Large intestine (tissue), 3 donors: ENCODE data around the gene VPS26A. TPM values are rescaled to one million over a fixed set of nuclear protein-coding genes. Genes with fewer than 3 reads are reported as not detected.
A peak's percentile ranks its signal among the peaks of the same experiment; 100 is the strongest.

ENCODE experiments used
- DNase-seq, 2 donors: peaks; one replicate each; pipeline versions ENCODE4 v3.0.0 to v3.0.0-alpha.2; 2013
- H3K27ac ChIP-seq: one replicate; pipeline ENCODE4 v1.5.1; 2013; ENCODE audit warnings: low read length
- H3K27me3 ChIP-seq: 2 replicates; pipeline ENCODE4 v1.6.1; 2013; ENCODE audit warnings: low read length; ENCODE audit not compliant: control insufficient read depth, insufficient read depth
- H3K36me3 ChIP-seq: 2 replicates; pipeline ENCODE4 v1.6.1; 2013; ENCODE audit warnings: low read length; ENCODE audit not compliant: control insufficient read depth, insufficient read depth
- H3K4me1 ChIP-seq: one replicate; pipeline ENCODE4 v1.6.1; 2013; ENCODE audit warnings: low read length; ENCODE audit not compliant: control insufficient read depth, insufficient read depth
- H3K4me3 ChIP-seq: one replicate; pipeline ENCODE4 v1.5.1; 2013; ENCODE audit warnings: low read length
- H3K9me3 ChIP-seq: one replicate; pipeline ENCODE4 v1.6.1; 2013; ENCODE audit warnings: mild to moderate bottlenecking, low read depth, low read length, moderate library complexity; ENCODE audit not compliant: control insufficient read depth
- WGBS: methylation state at CpG from one replicate; pipeline ENCODE4 v1.1.5; 2013; ENCODE audit warnings: low lambda C conversion rate; ENCODE audit not compliant: insufficient coverage; 5-methylcytosine and 5-hydroxymethylcytosine counted together
- polyA plus RNA-seq: library from polyadenylated mRNA; unstranded; fragments of 120-200 nt; gene quantifications from one replicate; pipeline ENCODE4 v1.2.1, GENCODE V29; 2013

VPS26A gene
- polyA plus RNA-seq, 1 donor, result 57.7 TPM

DNA sequence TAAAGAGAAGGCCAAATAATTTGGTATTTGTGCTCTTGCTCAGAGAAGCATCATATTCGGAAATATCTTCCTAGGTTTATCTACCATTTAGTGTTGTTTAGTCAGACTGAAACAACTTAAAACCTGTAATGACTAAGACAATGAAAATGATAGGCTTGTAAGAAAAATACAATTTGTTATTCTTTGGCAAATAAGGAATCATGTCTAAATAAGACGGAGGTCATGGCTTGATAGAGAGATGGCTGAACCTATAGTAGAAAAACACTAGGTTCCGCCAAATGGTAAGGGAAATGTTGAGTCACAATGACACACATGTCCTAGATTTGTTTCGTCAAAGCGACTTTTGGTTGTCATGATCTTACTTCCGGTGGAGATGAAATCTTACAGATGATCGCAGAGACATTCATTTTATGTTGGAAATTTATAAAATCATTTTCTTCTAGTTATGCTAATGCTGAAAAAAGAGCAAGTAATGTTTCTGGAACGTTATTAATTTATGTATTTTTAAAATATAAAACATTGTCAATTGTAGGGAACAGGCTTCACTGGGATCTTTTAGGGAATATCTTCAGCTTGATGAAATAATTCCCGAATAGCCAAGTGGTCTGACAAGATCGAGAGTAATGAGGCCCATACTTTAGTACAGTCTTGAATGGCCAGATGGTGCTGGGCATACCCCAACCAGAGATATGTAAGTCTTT, 35.0 kb upstream of the VPS26A start:
- no peaks in the 10 kb centered on the region for H3K4me1 ChIP-seq
- H3K27me3 ChIP-seq, result no peaks in the 10 kb centered on the region
- no peaks in the 10 kb centered on the region for H3K36me3 ChIP-seq
- no peak for DNase-seq
- H3K9me3 ChIP-seq, result no peaks in the 10 kb centered on the region
- H3K4me3 ChIP-seq, result peak overlapping the region; percentile 10
- WGBS, result 71% methylated on average over 2 of the region's 10 CpGs
- peak overlapping the region; percentile 25 for H3K27ac ChIP-seq

DNA sequence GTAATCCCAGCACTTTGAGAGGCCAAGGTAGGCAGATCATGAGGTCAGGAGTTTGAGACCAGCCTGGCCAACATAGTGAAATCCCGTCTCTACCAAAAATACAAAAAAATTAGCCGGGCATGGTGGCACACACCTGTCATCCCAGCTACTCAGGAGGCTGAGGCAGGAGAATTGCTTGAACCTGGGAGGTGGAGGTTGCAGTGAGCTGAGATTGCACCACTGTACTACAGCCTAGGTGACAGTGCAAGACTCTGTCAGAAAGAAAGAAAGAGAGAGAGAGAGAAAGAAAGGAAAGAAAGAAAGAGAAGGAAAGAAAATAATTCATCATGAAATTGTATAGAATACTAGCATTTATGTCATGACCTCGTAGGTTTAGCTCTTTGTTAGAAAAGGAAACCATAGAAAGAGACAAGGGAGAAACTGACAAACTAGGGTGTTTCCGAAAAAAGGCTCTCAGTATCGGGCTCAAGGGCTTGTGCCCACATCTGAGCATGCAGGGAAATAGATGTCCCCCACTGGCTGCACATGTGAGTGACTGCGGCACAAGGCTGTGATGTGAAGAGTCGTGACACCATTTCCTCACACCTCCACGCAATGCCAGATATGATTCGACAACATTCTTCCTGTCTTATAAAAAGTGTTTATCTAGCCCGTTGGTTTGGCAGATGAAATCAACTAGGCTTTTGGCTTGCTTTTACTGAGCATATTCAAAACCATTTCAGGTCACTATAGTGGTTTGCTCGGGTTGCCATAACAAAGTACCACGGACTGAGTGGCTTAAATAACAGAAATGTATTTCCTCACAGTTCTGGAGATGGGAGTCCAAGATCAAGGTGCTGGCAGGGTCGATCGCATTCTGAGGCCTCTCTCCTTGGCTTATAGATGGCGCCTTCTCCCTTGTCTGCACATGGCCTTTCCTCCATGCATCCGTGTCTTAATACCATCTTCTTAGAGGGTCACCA, 34.1 kb upstream of the VPS26A start:
- H3K27me3 ChIP-seq, result no peaks in the 10 kb centered on the region
- no peak overlapping the region for H3K4me3 ChIP-seq
- 80% methylated on average over 4 of the region's 16 CpGs for WGBS
- no peaks in the 10 kb centered on the region for H3K36me3 ChIP-seq
- no peaks in the 10 kb centered on the region for H3K9me3 ChIP-seq
- no peaks in the 10 kb centered on the region for H3K4me1 ChIP-seq
- no peak overlapping the region for H3K27ac ChIP-seq
- DNase-seq, result peak in 1 of 2 donors; percentile 20

DNA sequence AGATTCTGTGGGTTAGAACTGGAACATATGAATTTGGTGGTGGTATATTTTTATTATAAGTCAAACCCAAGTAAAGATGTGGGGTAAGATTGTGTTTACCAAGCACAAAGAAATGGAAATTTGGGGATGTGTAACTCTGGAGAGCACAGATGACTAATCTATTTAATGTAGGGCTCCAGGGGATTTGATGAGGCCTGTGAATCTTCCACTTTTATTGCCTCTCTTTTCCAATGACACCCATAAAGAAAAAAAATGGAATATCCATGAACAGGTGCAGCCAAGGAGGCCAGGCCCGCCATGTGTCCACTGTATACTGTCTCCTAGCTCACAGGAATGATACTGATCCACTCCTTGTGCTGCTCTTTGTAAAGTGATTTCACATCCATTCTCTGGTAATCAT, 33.3 kb upstream of the VPS26A start:
- Histone ChIP-seq H3K36me3 (no peaks in the 10 kb centered on the region), H3K27me3 (no peaks in the 10 kb centered on the region), H3K4me3 (no peak overlapping the region), H3K9me3 (no peaks in the 10 kb centered on the region), H3K4me1 (no peaks in the 10 kb centered on the region), H3K27ac (no peak overlapping the region)
- no CpG with 5 or more reads among the region's 1 CpG for WGBS
- DNase-seq, result no peak

DNA sequence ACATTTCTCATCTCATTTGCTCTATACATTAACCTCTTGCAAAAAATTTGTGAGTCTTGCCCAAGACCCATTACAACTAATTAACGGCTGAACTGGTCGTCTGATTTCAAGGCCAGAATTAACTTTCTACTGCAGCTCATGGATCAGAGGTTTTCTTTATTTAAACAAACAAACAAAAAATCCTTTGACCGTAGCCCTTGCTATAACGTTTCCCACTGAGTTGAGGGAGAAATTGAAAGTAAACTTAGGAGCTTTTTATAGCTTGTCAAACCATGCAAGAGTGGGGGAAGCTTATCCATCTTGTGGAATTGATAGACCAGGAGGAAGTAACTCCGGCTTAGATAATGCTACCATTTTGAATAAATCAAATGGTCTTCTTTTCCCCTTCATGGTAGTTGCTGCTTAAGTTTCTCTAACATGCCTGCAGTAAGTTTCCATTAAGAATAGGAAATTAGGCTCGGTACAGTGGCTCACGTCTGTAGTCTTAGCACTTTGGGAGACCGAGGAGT, 32.8 kb upstream of the VPS26A start:
- Histone ChIP-seq H3K4me3 (no peak overlapping the region), H3K4me1 (no peaks in the 10 kb centered on the region)

GRCh38 chr10:69092959-69093850, 30.8 kb upstream of the VPS26A start:
- H3K4me1 ChIP-seq, result no peaks in the 10 kb centered on the region

More for the DNA sequence above, 32.8 kb upstream of the VPS26A start:
- no peaks in the 10 kb centered on the region for H3K9me3 ChIP-seq
- no peaks in the 10 kb centered on the region for H3K36me3 ChIP-seq
- WGBS, result 0% methylated on average over 1 of the region's 8 CpGs
- no peaks in the 10 kb centered on the region for H3K27me3 ChIP-seq
- no peak for DNase-seq
- no peak overlapping the region for H3K27ac ChIP-seq

DNA sequence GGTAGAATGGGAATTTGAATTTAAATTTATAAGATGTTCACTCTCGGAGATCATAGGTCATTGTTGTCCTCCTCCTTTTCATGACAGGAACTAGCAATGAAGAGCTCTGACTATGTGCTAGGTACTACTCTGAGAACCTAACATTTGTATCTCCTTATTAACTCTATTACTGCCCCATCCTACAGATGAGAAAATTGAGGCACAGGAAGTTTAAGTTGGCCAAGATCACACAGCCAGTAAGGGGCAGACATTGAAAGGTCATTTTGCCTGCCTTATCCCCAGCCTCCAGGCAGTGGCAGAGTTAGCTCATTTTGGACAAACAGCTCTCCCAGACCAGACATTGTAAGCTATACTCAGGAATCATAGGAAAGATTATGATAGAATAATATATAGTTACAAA, 30.0 kb upstream of the VPS26A start:
- WGBS, result no CpG with 5 or more reads among the region's 1 CpG
- no peak overlapping the region for H3K4me3 ChIP-seq
- H3K27ac ChIP-seq, result no peak overlapping the region
- H3K27me3 ChIP-seq, result no peaks in the 10 kb centered on the region
- no peaks in the 10 kb centered on the region for H3K4me1 ChIP-seq
- DNase-seq, result no peak
- H3K9me3 ChIP-seq, result no peaks in the 10 kb centered on the region
- no peaks in the 10 kb centered on the region for H3K36me3 ChIP-seq

More at GRCh38 chr10:69092959-69093850, 30.8 kb upstream of the VPS26A start:
- Histone ChIP-seq H3K4me3 (no peak overlapping the region), H3K9me3 (no peaks in the 10 kb centered on the region), H3K27me3 (no peaks in the 10 kb centered on the region), H3K36me3 (no peaks in the 10 kb centered on the region), H3K27ac (no peak overlapping the region)
- DNase-seq, result peak; percentile 67 to 70
- WGBS, result no CpG with 5 or more reads among the region's 17 CpGs

GRCh38 chr10:69096045-69096444, 27.9 kb upstream of the VPS26A start:
- no peak overlapping the region for H3K4me3 ChIP-seq
- H3K27ac ChIP-seq, result no peak overlapping the region
- no CpG with 5 or more reads among the region's 2 CpGs for WGBS
- peaks cover 6% of the 10 kb centered on the region for H3K27me3 ChIP-seq
- H3K4me1 ChIP-seq, result no peaks in the 10 kb centered on the region
- H3K9me3 ChIP-seq, result no peaks in the 10 kb centered on the region
- no peak for DNase-seq
- H3K36me3 ChIP-seq, result no peaks in the 10 kb centered on the region

- no peaks in the 10 kb centered on the region for H3K4me1 ChIP-seq
- no peak overlapping the region for H3K27ac ChIP-seq
- H3K27me3 ChIP-seq, result peaks cover 8% of the 10 kb centered on the region
- no peaks in the 10 kb centered on the region for H3K36me3 ChIP-seq
- WGBS, result 75% methylated on average over 2 of the region's 4 CpGs
- no peak for DNase-seq
- H3K9me3 ChIP-seq, result no peaks in the 10 kb centered on the region
- no peak overlapping the region for H3K4me3 ChIP-seq
Observed at GRCh38 chr10:69097729-69098128, 26.2 kb upstream of the VPS26A start.

GRCh38 chr10:69100136-69100872, 23.7 kb upstream of the VPS26A start:
- no CpG with 5 or more reads among the region's 7 CpGs for WGBS
- Histone ChIP-seq H3K27me3 (peaks cover 8% of the 10 kb centered on the region), H3K36me3 (no peaks in the 10 kb centered on the region), H3K4me1 (no peaks in the 10 kb centered on the region), H3K9me3 (peaks cover 10% of the 10 kb centered on the region), H3K27ac (no peak overlapping the region), H3K4me3 (no peak overlapping the region)
- DNase-seq, result no peak
